ENCODE results near the gene SLC7A4.
"Not testable (repeated sequence)": the region's sequence is repeated elsewhere in the genome, so short reads cannot be mapped to it uniquely, and the experiment has no call there.

The SLC7A4 gene

DNA sequence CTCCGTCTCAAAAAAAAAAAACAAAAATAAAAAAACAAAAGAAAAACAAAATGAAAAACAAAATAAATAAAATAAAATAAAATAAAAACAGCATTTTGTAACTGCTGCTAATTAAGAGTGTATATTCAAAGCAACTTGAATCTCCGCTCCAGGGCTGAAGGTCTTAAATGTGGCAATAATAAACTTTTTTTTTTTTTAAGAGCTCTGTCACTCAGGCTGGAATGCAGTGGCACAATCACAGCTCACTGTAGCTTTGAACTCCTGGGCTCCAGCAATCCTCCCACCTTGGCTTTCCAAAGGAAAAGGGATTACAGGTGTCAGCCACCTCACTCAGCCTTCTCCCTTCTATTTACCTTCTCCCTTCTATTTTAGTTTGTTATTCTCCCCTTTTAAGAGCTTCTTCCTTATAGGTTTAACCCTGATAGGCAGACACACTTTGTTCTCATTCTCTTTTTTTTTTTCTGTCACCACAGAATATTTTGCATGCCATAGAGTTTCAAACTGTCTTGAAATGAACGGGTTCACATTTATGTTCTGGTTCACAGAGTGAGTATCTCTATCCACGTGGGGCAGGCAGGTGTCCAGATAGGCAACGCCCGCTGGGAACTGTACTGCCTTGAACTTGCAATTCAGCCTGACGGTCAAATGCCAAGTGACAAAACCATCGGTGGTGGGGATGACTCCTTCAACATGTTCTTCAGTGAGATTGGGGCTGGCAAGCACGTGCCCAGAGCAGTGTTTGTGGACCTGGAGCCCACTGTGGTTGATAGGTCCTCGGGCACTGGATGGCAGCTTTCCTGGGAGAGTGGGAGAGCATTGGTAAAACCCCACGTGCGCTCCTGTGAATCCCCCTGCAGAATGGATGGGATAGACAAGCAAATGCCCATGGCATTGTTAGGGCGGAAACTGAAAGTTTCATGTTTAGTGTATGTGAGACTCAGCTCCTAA, 32.8 kb upstream of the SLC7A4 start:
- no peak for DNase-seq (ENCODE audit: low read depth in 1 of 2, low spot score in 1 of 2)

DNA sequence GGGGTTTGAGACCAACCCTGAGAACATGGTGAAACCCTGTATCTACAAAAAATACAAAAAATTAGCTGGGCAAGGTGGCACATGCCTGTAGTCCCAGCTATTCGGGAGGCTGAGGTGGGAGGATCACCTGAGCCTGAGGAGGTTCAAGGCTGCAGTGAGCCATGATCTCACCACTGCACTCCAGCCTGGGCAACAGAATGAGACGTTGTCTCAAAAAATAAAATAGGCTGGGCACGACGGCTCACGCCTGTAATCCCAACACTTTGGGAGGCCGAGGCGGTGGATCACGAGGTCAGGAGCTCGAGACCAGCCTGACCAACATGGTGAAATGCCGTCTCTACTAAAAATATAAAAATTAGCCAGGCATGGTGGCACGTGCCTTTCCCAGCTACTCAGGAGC, 32.1 kb upstream of the SLC7A4 start:
- DNase-seq (ENCODE audit: low read depth in 1 of 2, low spot score in 1 of 2) = not testable (repeated sequence)

DNA sequence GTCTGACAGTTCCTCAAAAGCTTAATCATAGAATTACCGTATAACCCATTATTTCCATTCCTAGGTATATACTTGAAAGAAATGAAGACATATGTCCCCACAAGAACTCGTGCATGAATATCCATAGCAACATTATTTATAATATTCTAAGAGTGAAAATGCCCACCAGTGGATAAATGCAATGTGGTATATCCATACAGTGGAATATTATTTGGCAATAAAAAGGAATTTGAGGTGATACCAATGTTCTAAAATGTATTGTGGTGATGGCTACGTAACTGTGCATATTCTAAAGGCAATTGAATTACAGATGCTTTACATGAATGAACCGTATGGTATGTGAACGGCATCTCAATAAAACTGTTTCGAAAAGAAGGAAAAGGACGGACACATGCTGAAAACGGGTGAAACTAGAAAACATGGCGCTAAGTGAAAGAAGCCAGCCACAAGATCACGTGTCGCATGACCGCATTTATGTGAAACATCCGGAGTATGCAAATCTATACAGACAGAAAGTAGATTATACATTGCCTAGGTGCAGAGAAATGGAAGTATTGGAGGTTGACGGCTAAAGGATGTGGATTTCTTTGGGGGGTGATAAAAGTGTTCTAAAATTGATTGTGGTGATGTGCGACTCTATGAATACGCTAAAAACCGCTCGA, 29.4 kb upstream of the SLC7A4 start:
- DNase-seq (ENCODE audit: low read depth in 1 of 2, low spot score in 1 of 2) = not testable (repeated sequence)

DNA sequence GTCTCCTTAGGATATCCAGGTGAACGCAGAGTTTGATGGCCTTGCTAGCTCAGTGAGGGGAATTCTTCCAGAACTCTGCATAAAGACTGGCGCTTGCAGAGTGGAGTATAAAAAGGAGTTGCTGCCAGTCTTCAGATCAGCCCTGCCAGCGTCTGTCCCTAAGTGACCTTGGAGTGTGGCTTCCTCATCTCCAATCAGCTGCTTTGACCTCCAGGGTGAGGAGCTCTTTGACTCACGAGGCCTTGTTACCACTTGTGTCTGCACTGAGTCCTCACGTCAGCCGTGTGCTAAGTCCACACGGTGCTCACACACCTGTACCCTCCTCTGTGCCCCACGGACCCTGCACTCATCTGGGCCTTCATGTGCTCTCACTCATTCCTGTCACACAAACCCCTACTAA, 28.0 kb upstream of the SLC7A4 start:
- DNase-seq (ENCODE audit: low read depth in 1 of 2, low spot score in 1 of 2) = not testable (repeated sequence)

DNA sequence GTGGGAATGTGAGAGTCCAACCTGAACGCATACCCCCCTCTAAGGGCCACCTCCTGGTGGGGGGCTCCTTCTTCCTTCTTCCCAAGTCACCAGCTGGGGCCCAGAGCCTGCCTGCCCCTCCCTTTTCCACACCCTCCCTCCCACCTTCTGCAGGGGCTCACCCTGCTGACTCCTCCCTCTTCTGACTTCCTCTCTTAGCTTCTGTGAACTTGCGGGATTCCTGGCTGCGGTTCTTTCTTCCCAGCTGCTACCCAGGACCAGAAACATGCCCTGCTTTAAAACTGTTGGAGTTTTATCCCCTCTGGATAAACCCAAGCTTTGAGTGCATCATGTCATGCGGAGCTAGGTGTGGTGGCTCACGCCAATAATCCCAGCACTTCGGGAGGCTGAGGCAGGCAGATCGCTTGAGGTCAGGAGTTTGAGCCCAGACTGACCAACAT, 23.5 kb upstream of the SLC7A4 start:
- DNase-seq (ENCODE audit: low read depth in 1 of 2, low spot score in 1 of 2) = no peak

- DNase-seq (ENCODE audit: low read depth in 1 of 2, low spot score in 1 of 2) = no peak
Observed at GRCh38 chr22:21055564-21055834, 23.1 kb upstream of the SLC7A4 start.

DNA sequence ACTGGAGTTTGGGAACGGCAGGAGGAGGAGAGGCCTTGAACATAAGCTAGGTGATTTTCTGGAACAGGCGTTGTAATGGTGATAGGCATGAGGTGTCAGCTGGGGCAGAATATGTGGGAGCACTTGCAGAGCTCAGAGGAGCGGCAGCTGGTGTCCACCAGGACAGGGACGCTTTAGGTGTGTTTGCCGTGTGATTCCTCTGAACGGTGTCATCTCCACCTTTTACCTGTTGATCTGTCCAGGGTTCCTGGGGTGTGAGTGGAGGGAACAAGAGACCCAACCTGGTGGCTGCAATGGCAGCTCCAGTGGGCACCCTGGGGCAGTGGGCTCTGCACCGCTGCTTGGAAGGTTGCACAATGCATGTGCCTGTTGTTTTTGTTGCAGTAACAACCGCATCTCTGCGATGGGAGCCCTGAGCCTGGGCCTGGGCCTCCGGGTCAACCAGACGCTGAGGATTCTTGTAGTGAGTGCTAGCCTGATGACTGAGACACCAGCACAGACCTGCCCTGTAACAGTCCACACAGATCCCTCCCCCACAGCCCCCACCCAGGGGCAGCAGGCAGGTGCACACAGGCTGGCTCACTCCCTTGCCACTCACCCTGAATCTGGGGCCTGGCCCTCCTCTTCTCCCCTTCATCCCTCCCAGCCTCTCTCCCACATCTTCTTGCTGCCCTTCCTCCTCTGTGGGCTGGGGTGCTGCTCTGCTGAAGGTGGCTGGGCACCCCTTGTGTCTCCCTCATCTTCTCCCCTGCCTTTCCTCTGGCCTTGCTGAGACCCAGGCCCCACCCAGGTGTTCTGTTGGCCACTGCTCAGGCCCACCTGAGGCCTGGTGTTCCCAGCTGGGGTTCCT, 22.6 kb upstream of the SLC7A4 start:
- no peak for DNase-seq (ENCODE audit: low read depth in 1 of 2, low spot score in 1 of 2)

DNA sequence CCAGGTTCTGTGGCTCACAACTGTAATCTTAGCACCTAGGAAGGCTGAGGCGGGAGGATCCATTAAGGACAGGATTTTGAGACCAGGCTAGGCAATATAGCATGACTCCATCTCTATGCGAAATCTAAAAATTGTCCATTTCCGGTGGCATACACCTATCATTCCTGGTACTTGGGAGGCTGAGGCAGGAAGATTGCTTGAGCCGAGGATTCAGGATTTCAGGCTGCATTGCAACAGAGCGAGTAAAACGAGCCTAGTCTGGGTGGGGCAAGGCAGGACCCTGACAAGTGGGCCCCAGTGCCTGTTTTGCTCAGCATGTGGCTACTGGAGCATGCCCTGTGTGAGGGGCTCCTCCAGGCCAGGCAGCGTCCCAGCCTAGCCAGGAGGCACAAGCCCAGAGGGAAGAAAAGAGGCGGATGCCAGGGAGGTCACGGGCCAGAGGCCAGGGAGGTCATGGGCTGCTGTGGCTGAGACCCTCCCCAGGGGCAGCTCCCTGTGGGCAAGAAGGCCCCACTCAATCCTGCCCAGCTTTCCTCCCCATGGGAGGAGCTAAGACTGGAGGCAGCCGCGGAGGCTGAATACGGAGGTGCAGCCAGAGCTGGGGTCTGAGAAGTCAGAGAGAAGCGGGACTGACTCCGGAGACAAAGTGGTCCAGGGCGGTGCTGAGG, 21.8 kb upstream of the SLC7A4 start:
- DNase-seq (ENCODE audit: low read depth in 1 of 2, low spot score in 1 of 2) = no peak

DNA sequence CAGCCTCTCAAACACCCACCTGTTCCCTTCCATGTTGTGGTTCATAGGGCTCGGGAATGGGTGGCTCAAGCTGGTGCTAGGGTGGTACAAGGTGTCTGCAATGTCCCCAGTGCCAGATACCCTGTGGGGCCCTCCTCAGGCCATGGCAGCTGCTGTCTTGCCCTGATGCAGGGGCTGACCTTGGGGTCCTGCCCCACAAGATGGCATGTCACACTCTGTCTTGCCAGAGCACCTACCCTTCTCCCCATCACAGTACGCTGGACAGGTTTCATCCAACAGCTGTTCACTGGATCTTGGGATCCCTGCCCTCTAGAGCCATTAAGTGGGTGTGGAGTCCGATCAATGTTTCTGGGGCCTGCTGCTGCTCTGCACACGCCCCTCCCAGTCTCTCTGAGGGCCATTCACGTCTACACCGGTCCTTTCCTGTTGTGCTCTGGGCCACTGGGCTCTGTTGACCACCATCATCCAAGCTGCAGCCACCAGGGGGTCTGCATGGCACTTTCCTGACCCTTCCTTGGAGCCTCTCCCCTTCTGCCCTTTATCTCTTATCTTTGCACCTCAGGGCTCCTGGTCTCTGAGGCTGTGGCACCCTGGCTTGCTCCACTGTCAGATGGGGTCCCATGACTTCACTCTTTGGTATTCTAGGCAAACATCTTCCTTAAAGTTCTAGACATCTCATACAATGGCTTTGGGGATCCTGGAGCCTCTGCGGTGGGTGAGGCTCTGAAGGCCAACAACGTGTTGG, 20.5 kb upstream of the SLC7A4 start:
- DNase-seq (ENCODE audit: low read depth in 1 of 2, low spot score in 1 of 2) = no peak

GRCh38 chr22:21051831-21052400, 19.6 kb upstream of the SLC7A4 start:
- DNase-seq (ENCODE audit: low read depth in 1 of 2, low spot score in 1 of 2) = no peak

GRCh38 chr22:21051145-21051830, 18.9 kb upstream of the SLC7A4 start:
- DNase-seq (ENCODE audit: low read depth in 1 of 2, low spot score in 1 of 2) = no peak

- not testable (repeated sequence) for DNase-seq (ENCODE audit: low read depth in 1 of 2, low spot score in 1 of 2)
Observed at GRCh38 chr22:21048965-21049364, 16.6 kb upstream of the SLC7A4 start.

DNA sequence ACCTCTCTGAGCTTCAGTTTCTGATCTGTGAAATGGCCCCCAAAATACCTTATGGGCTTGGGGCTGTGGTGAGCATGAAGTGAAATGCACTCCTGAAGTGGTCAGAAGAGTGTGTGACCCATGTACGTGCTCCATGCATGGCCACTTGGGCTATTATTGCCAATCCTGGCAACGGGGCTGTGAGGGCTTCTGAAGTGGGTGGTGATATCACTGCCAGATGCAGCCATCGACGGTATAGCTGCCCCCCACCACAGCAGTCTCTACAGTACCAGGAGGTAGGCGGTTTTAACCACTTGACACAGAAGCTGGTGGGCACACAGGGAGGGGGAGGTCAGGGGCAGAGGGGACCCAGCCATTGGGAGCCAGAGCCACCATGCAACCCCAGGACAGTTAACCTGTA, 16.1 kb upstream of the SLC7A4 start:
- DNase-seq (ENCODE audit: low read depth in 1 of 2, low spot score in 1 of 2) = not testable (repeated sequence)

- no peak for DNase-seq (ENCODE audit: low read depth in 1 of 2, low spot score in 1 of 2)
Observed at GRCh38 chr22:21047730-21048129, 15.4 kb upstream of the SLC7A4 start.

DNA sequence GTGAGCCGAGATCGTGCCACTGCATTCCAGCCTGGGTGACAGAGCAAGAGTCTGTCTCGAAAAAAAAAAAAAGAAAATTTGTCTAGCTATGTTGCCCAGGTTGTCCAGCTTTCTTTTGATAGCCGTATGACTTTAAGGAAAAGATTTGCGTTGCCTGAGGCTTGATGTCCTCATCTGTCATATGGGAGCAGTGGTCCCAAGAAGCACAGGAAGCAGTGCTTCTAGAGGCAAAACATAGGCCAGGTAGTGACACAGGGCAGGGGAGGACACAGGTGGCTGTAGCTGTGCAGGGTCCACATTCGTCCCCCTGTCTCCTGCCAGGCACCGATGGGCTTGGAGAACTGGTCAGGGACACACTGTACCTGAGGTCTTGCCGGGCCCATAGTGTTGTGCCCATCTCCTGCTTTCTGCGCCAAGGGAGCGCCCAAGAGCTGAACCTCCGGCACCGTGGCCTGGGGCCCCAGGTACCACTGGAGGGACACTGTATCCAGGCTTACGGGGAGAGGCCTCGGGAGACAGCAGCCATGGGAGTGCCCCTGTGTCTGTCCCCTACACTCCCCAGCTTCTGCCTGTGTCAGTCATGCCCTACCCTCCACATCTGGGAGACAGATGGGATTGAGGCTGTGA, 14.8 kb upstream of the SLC7A4 start:
- DNase-seq (ENCODE audit: low read depth in 1 of 2, low spot score in 1 of 2) = no peak

GRCh38 chr22:21045585-21046294, 13.4 kb upstream of the SLC7A4 start, which contains the start of gene LRRC74B:
Gene LRRC74B (plus strand): TSS chr22:21045946. CDS start chr22:21045987, 41 bp downstream.
- peak; percentile 25 to 37 for DNase-seq (ENCODE audit: low read depth in 1 of 2, low spot score in 1 of 2)

DNA sequence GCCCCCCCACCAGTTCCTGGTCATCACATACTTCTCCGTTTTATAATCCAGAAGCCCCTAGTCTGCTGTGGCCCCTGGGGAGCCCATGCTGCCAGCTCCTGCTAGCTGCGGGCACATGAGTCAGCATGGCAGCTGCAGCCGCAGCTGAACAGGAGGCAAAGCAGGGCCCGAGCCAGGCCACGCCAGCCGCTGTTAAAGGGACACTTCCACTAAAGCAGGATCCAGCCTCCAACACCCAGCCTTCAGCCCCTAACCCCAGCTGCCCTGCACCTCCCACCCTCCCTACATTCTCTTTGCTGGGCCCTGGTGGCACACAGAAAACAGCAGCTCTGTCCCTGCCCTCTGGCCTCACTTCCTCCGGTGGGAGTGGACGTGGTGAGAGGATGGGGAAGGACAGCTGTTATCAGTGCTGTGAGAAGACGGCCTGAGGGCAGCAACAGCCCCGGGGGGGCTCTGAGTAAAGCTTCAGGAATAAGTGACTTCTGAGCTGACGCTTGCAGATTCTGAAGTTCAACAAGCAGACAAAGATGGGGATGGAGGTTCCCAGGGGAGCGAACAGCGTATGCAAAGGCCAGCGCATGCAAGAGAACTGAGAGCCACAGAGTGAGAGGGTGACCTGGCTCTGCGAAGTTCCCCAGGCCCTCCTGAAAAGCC, 12.7 kb upstream of the SLC7A4 start:
- no peak for DNase-seq (ENCODE audit: low read depth in 1 of 2, low spot score in 1 of 2)

Data from stimulated activated CD4-positive, alpha-beta T cell treated with anti-CD3 and anti-CD28 coated beads, Interleukin-15, amount 100 ng/mL, for 1 hour (primary cell).